Measurements from ENCODE around the gene STK24.

DNA sequence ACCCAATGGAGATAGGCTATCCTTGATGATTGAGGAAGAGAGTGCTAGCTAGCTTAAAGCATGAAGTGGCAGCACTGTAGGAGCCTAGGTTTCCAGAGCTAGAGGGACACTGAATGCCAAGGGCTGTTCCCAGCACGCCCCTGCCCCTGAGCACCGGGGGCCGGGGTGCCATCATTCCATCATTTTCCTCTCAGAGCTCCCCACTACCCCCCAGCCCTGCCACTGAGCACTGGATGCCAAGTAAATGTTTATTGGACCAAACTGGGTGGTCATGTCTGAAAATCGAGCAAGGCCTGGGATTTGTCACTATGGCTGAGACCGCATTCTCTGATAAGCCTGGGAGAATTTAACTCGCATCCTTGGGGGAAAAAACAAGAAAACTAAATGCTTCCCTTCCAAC lies 142.8 kb downstream of the STK24 start:
- TF ChIP-seq, protein P1, sequence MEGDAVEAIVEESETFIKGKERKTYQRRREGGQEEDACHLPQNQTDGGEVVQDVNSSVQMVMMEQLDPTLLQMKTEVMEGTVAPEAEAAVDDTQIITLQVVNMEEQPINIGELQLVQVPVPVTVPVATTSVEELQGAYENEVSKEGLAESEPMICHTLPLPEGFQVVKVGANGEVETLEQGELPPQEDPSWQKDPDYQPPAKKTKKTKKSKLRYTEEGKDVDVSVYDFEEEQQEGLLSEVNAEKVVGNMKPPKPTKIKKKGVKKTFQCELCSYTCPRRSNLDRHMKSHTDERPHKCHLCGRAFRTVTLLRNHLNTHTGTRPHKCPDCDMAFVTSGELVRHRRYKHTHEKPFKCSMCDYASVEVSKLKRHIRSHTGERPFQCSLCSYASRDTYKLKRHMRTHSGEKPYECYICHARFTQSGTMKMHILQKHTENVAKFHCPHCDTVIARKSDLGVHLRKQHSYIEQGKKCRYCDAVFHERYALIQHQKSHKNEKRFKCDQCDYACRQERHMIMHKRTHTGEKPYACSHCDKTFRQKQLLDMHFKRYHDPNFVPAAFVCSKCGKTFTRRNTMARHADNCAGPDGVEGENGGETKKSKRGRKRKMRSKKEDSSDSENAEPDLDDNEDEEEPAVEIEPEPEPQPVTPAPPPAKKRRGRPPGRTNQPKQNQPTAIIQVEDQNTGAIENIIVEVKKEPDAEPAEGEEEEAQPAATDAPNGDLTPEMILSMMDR (conservative IDR thresholded peaks at IDR 0.05 in 1 of 2, IDR thresholded peaks at IDR 0.05 in 1 of 2; ENCODE audit: low read depth in 1 of 2, low read length in 2 of 2): no peak
- no peak for TF ChIP-seq EZH2 (IDR thresholded peaks at IDR 0.05; ENCODE audit: low read length, missing control alignments)
